Loucy (cell line): ENCODE data around the gene RPS18.

Experiments used
- H2AFZ ChIP-seq: fragments of 200-600 bp; sonication (generic); 2 replicates; pipeline ENCODE4 v1.6.0; 2016; ENCODE audit warnings: antibody characterized with exemption, mild to moderate bottlenecking, low read length, moderate library complexity
- H3F3A ChIP-seq: fragments of 200-600 bp; 2 replicates; pipeline ENCODE4 v1.6.0; 2016; ENCODE audit warnings: antibody characterized with exemption, low read depth, mild to moderate bottlenecking
- H3K27me3 ChIP-seq: fragments of 200-600 bp; sonication (generic); 2 replicates; pipeline ENCODE4 v1.6.1; 2014; ENCODE audit warnings: low read length, mild to moderate bottlenecking; ENCODE audit not compliant: insufficient read depth, poor library complexity, severe bottlenecking
- H3K36me3 ChIP-seq: fragments of 200-600 bp; sonication (generic); 2 replicates; pipeline ENCODE4 v1.6.1; 2016; ENCODE audit warnings: low read length; ENCODE audit not compliant: insufficient read depth
- H3K4me1 ChIP-seq: fragments of 200-600 bp; sonication (generic); 2 replicates; pipeline ENCODE4 v1.5.1; 2014; ENCODE audit warnings: low read length, mild to moderate bottlenecking; ENCODE audit not compliant: insufficient read depth, poor library complexity, severe bottlenecking
- H3K4me2 ChIP-seq: fragments of 200-600 bp; sonication (generic); 2 replicates; pipeline ENCODE4 v1.6.0; 2014; ENCODE audit warnings: antibody characterized with exemption, low read length, low read depth, mild to moderate bottlenecking; ENCODE audit not compliant: poor library complexity, severe bottlenecking
- H3K4me3 ChIP-seq: fragments of 200-600 bp; sonication (generic); 2 replicates; pipeline ENCODE4 v1.5.1; 2014; ENCODE audit warnings: low read length, mild to moderate bottlenecking, mixed read lengths; ENCODE audit not compliant: poor library complexity, severe bottlenecking
- H3K79me2 ChIP-seq: fragments of 200-600 bp; sonication (generic); 2 replicates; pipeline ENCODE4 v1.6.1; 2014; ENCODE audit warnings: low read length; ENCODE audit not compliant: insufficient read depth
- H3K9ac ChIP-seq: fragments of 200-600 bp; sonication (generic); 2 replicates; pipeline ENCODE4 v1.6.0; 2014; ENCODE audit warnings: mild to moderate bottlenecking, low read depth, low read length, moderate library complexity; ENCODE audit not compliant: poor library complexity, severe bottlenecking
- H3K9me2 ChIP-seq: fragments of 200-600 bp; sonication (generic); replicated peaks from 2 replicates; pipeline ENCODE4 v1.6.1; 2016; ENCODE audit warnings: low read depth, low read length, mixed read lengths
- H3K9me3 ChIP-seq: fragments of 200-600 bp; sonication (generic); 2 replicates; pipeline ENCODE4 v1.6.1; 2014; ENCODE audit warnings: mild to moderate bottlenecking, antibody characterized with exemption, low read length, low read depth; ENCODE audit not compliant: insufficient read depth
- H4K20me1 ChIP-seq: fragments of 200-600 bp; sonication (generic); 2 replicates; pipeline ENCODE4 v1.6.0; 2014; ENCODE audit warnings: antibody characterized with exemption, low read length, mild to moderate bottlenecking; ENCODE audit not compliant: insufficient read depth, poor library complexity, severe bottlenecking
- CTCF ChIP-seq: fragments of 200-600 bp; sonication (generic); conservative IDR thresholded peaks from 2 replicates; pipeline ENCODE4 v1.5.1; 2014; ENCODE audit warnings: mild to moderate bottlenecking, antibody characterized with exemption, low read length
- EZH2phosphoT487 ChIP-seq: fragments of 200-600 bp; IDR thresholded peaks from 2 replicates; pipeline ENCODE4 v1.6.1; 2018; ENCODE audit warnings: antibody characterized with exemption, mild to moderate bottlenecking, moderate library complexity, borderline replicate concordance

RPS18 gene

GRCh38 chr6:33288141-33288920 is 16.5 kb downstream of the RPS18 start:
- no peaks in the 10 kb centered on the region for H4K20me1 ChIP-seq
- TF ChIP-seq CTCF (no peak), EZH2phosphoT487 (no peak)
- peak overlapping the region; percentile 100 for H3K4me2 ChIP-seq
- peak overlapping the region; percentile 81 for H3K4me3 ChIP-seq
- H3F3A ChIP-seq = no peaks in the 10 kb centered on the region
- peaks cover 17% of the 10 kb centered on the region; the same call in 1 of the 2 replicates for H3K36me3 ChIP-seq
- H3K9me2 ChIP-seq = no peaks in the 10 kb centered on the region
- peaks cover 17% of the 10 kb centered on the region for H3K4me1 ChIP-seq
- H3K9me3 ChIP-seq = no peaks in the 10 kb centered on the region
- no peaks in the 10 kb centered on the region for H3K27me3 ChIP-seq
- H3K79me2 ChIP-seq = peaks cover 42% of the 10 kb centered on the region
- H2AFZ ChIP-seq = peak overlapping the region; percentile 94
- H3K9ac ChIP-seq = peak overlapping the region; percentile 80

GRCh38 chr6:33288921-33289783 is 17.3 kb downstream of the RPS18 start, which contains the start of the genes PFDN6 and WDR46:
Gene PFDN6 (plus strand): TSS chr6:33289601. CDS start chr6:33289857, 256 bp downstream.
Gene WDR46 (minus strand): TSS chr6:33289239. CDS start chr6:33289170, 69 bp downstream.
- Histone ChIP-seq H3K4me2 (peak within 1 kb of the TSS; percentile 100), H3K79me2 (peaks cover 42% of the 10 kb centered on the region), H3K27me3 (no peaks in the 10 kb centered on the region), H3K9me3 (no peaks in the 10 kb centered on the region), H4K20me1 (no peaks in the 10 kb centered on the region), H3K9me2 (no peaks in the 10 kb centered on the region), H2AFZ (peak within 1 kb of the TSS; percentile 94), H3K4me3 (peak within 1 kb of the TSS; percentile 81), H3K4me1 (peaks cover 17% of the 10 kb centered on the region), H3K9ac (peak within 1 kb of the TSS; percentile 80), H3F3A (no peaks in the 10 kb centered on the region), H3K36me3 (peaks cover 17% of the 10 kb centered on the region; the same call in 1 of the 2 replicates)
- no peak for TF ChIP-seq CTCF

- H3K4me3 ChIP-seq = peak overlapping the region; percentile 81
- no peak for TF ChIP-seq CTCF
- no peak for TF ChIP-seq EZH2phosphoT487
- no peaks in the 10 kb centered on the region for H3K9me2 ChIP-seq
- H3K79me2 ChIP-seq = peaks cover 42% of the 10 kb centered on the region
- no peaks in the 10 kb centered on the region for H3K9me3 ChIP-seq
- peak overlapping the region; percentile 80 for H3K9ac ChIP-seq
- peaks cover 17% of the 10 kb centered on the region; the same call in 1 of the 2 replicates for H3K36me3 ChIP-seq
- no peaks in the 10 kb centered on the region for H3K27me3 ChIP-seq
- peaks cover 17% of the 10 kb centered on the region for H3K4me1 ChIP-seq
- peak overlapping the region; percentile 100 for H3K4me2 ChIP-seq
- H4K20me1 ChIP-seq = no peaks in the 10 kb centered on the region
- peak overlapping the region; percentile 94; the same call in 1 of the 2 replicates for H2AFZ ChIP-seq
- no peaks in the 10 kb centered on the region for H3F3A ChIP-seq
Observed at GRCh38 chr6:33289784-33290315, 18.0 kb downstream of the RPS18 start.
